Measurements from ENCODE around the gene TLK1.

DNA sequence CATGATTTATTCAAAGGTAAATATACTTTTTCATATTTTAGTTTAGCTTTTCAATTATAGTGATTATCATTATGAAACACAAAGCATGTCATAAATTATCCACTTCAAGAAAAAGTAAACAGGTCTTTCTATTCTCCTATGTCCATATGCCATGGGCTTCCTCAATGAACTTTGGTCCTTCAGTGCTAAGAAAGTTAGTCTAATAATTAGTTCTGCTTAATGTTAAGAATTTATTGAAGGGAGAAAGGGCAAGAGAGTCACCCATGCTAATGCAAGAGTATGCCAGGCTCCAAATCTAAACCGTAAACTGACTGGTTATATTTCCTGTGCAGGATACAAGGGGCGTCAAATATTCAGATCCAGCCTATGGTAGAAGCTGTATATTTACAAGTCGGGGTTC, 135.5 kb downstream of the TLK1 start:
- TF ChIP-seq, protein P1, sequence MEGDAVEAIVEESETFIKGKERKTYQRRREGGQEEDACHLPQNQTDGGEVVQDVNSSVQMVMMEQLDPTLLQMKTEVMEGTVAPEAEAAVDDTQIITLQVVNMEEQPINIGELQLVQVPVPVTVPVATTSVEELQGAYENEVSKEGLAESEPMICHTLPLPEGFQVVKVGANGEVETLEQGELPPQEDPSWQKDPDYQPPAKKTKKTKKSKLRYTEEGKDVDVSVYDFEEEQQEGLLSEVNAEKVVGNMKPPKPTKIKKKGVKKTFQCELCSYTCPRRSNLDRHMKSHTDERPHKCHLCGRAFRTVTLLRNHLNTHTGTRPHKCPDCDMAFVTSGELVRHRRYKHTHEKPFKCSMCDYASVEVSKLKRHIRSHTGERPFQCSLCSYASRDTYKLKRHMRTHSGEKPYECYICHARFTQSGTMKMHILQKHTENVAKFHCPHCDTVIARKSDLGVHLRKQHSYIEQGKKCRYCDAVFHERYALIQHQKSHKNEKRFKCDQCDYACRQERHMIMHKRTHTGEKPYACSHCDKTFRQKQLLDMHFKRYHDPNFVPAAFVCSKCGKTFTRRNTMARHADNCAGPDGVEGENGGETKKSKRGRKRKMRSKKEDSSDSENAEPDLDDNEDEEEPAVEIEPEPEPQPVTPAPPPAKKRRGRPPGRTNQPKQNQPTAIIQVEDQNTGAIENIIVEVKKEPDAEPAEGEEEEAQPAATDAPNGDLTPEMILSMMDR (conservative IDR thresholded peaks at IDR 0.05; ENCODE audit: low read length) = no peak
- TF ChIP-seq EZH2phosphoT487 (IDR thresholded peaks at IDR 0.05; ENCODE audit: borderline replicate concordance, low read depth, low read length) = no peak
